Measurements from ENCODE around the gene SELENOW.
"Not testable (repeated sequence)": the region's sequence is repeated elsewhere in the genome, so short reads cannot be mapped to it uniquely, and the experiment has no call there.

SELENOW gene

GRCh38 chr19:47805313-47805712 lies 26.8 kb downstream of the SELENOW start:
- TF ChIP-seq BHLHE40 (IDR thresholded peaks at IDR 0.05; ENCODE audit: borderline replicate concordance): no peak
- TF ChIP-seq FOXK2 (IDR thresholded peaks at IDR 0.05): no peak
- TF ChIP-seq PKNOX1 (IDR thresholded peaks at IDR 0.05): no peak
- TF ChIP-seq ARNT (IDR thresholded peaks at IDR 0.05): no peak
- TF ChIP-seq LEF1 (IDR thresholded peaks at IDR 0.05; ENCODE audit: borderline replicate concordance): no peak
- POLR2A ChIA-PET: no interaction called here
- no peak for DNase-seq (ENCODE audit: extremely low spot score)
- CTCF ChIA-PET: no interaction called here

GRCh38 chr19:47806435-47806834 lies 27.9 kb downstream of the SELENOW start:
- ChIA-PET CTCF (no interaction called here), POLR2A (no interaction called here)
- DNase-seq (ENCODE audit: extremely low spot score): no peak
- TF ChIP-seq PKNOX1 (IDR thresholded peaks at IDR 0.05): no peak
- TF ChIP-seq FOXA1 (IDR thresholded peaks at IDR 0.05): no peak
- TF ChIP-seq ARNT (IDR thresholded peaks at IDR 0.05): no peak
- TF ChIP-seq ELF4 (IDR thresholded peaks at IDR 0.05): no peak
- TF ChIP-seq SP1 (IDR thresholded peaks at IDR 0.05): no peak

GRCh38 chr19:47813304-47813994 lies 34.9 kb downstream of the SELENOW start:
- TF ChIP-seq ARNT (IDR thresholded peaks at IDR 0.05) (no peak), NFRKB (IDR thresholded peaks at IDR 0.05) (no peak), SUZ12 (IDR thresholded peaks at IDR 0.05) (no peak), TARDBP (IDR thresholded peaks at IDR 0.05) (no peak), L3MBTL2 (conservative IDR thresholded peaks at IDR 0.05) (no peak), ZNF384 (IDR thresholded peaks at IDR 0.05) (no peak)
- DNase-seq (ENCODE audit: extremely low spot score): peak; percentile 89
- ChIA-PET CTCF (interaction anchor here (1.3 to 1.7 kb wide), 3 partner anchors 16 to 56 kb away, joined by 4 to 10 read pairs (median 4); no protein-coding TSS in a partner anchor), POLR2A (interaction anchor here (0.6 kb wide), 1 partner anchor 13 kb away, joined by 3 read pairs; no protein-coding TSS in a partner anchor)

GRCh38 chr19:47813995-47814328 lies 35.5 kb downstream of the SELENOW start:
- no peak for TF ChIP-seq SP1 (IDR thresholded peaks at IDR 0.05)
- no peak for TF ChIP-seq L3MBTL2 (conservative IDR thresholded peaks at IDR 0.05)
- no peak for TF ChIP-seq NFRKB (IDR thresholded peaks at IDR 0.05)
- no peak for TF ChIP-seq TARDBP (IDR thresholded peaks at IDR 0.05)
- no peak for TF ChIP-seq FOXK2 (IDR thresholded peaks at IDR 0.05)
- no peak for DNase-seq (ENCODE audit: extremely low spot score)
- ChIA-PET CTCF (interaction anchor here (0.9 to 1.7 kb wide), 4 partner anchors 16 to 55 kb away, joined by 3 to 10 read pairs (median 4); no protein-coding TSS in a partner anchor), POLR2A (interaction anchor here (0.6 kb wide), 1 partner anchor 14 kb away, joined by 3 read pairs; no protein-coding TSS in a partner anchor)

GRCh38 chr19:47816270-47816669 lies 37.8 kb downstream of the SELENOW start:
- POLR2A ChIA-PET; DNase-seq (ENCODE audit: extremely low spot score): not testable (repeated sequence)
- CTCF ChIA-PET: interaction anchor here (0.6 to 1.1 kb wide), 2 partner anchors 10 to 52 kb away, joined by 3 to 7 read pairs; no protein-coding TSS in a partner anchor

- DNase-seq (ENCODE audit: extremely low spot score); POLR2A ChIA-PET; CTCF ChIA-PET: not testable (repeated sequence)
Measured at GRCh38 chr19:47818221-47818620, 39.7 kb downstream of the SELENOW start.

- TF ChIP-seq FOXA1 (IDR thresholded peaks at IDR 0.05) (no peak), BHLHE40 (IDR thresholded peaks at IDR 0.05; ENCODE audit: borderline replicate concordance) (no peak), CTBP1 (IDR thresholded peaks at IDR 0.05; ENCODE audit: borderline replicate concordance) (no peak), LEF1 (IDR thresholded peaks at IDR 0.05; ENCODE audit: borderline replicate concordance) (no peak), FOXM1 (IDR thresholded peaks at IDR 0.05; ENCODE audit: borderline replicate concordance) (no peak), PKNOX1 (IDR thresholded peaks at IDR 0.05) (no peak), ARNT (IDR thresholded peaks at IDR 0.05) (no peak), ZNF384 (IDR thresholded peaks at IDR 0.05) (no peak), SP1 (IDR thresholded peaks at IDR 0.05) (no peak), L3MBTL2 (conservative IDR thresholded peaks at IDR 0.05) (no peak), HDGF (IDR thresholded peaks at IDR 0.05; ENCODE audit: borderline replicate concordance) (no peak), FOXK2 (IDR thresholded peaks at IDR 0.05) (no peak)
- CTCF ChIA-PET: no interaction called here
- POLR2A ChIA-PET: no interaction called here
- no peak for DNase-seq (ENCODE audit: extremely low spot score)
Measured at GRCh38 chr19:47819858-47820257, 41.4 kb downstream of the SELENOW start.

GRCh38 chr19:47820410-47820809 lies 41.9 kb downstream of the SELENOW start:
- ChIA-PET POLR2A (no interaction called here), CTCF (no interaction called here)
- DNase-seq (ENCODE audit: extremely low spot score): no peak
- TF ChIP-seq ARNT (IDR thresholded peaks at IDR 0.05): no peak
- TF ChIP-seq TARDBP (IDR thresholded peaks at IDR 0.05): no peak
- TF ChIP-seq FOXK2 (IDR thresholded peaks at IDR 0.05): no peak
- no peak for TF ChIP-seq ZNF384 (IDR thresholded peaks at IDR 0.05)
- no peak for TF ChIP-seq SUZ12 (IDR thresholded peaks at IDR 0.05)

Data from HEK293T (cell line).